ENCODE results near the gene MTMR1.
A peak's percentile ranks its signal among the peaks of the same experiment; 100 is the strongest.

MTMR1 gene

DNA sequence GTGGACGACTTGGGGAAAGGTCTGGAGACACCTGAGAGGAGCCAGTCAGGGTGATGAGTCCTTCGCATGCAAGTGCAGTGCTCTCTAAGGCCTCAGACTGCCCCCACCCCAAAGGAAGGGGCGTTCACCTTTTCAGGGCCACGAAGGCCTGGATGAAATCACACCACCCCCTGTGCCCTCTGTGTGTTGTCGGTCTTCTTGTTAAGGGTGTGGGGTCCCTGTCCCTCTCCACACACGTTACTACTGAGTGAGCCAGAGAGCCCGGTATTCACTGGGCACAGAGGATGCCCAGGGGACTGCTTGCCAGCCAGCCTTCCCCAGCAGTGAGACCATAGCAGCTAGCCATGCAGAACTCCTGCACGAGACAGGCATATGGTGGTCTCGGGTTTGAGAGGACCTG, 72.0 kb downstream of the MTMR1 start:
- no peak for DNase-seq (ENCODE audit: extremely low read depth, low read depth)
- TF ChIP-seq CTCF (IDR thresholded peaks at IDR 0.05; ENCODE audit: low read depth, low read length, missing control alignments): no peak
- H3K4me3 ChIP-seq (replicated peaks; ENCODE audit: low read depth, low read length): no peak overlapping the region

DNA sequence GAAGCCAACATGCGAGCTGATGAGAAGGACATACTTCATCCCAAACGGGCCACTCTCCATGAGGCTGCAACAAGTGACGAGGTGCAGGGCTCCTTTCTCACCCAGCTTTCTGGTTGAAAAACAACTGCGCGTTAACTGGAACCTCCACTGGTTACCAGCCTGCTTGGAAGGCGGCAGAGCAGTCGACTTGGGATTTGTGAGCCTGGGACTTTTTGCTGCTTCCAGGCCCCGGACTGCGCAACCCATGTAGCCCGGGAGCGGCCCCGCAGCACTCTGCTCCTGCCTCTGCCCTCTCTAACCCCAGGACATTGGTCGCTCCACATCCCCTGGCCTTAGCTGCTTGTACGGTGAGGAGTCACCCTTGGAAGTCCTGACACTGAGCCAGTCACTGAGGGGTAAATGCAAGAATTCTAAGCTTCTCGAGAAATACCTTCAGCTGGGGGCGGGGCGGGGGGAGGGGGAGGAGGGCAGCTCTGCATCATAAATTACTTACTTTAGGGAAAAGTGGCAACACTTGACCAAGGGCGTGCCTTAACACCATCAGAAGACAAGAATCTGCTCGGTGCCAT, 72.7 kb downstream of the MTMR1 start:
- TF ChIP-seq CTCF (IDR thresholded peaks at IDR 0.05; ENCODE audit: low read depth, low read length, missing control alignments): no peak
- H3K4me3 ChIP-seq (replicated peaks; ENCODE audit: low read depth, low read length): no peak overlapping the region
- no peak for DNase-seq (ENCODE audit: extremely low read depth, low read depth)

GRCh38 chrX:150766351-150767044, 73.3 kb downstream of the MTMR1 start:
- no peak overlapping the region for H3K4me3 ChIP-seq (replicated peaks; ENCODE audit: low read depth, low read length)
- DNase-seq (ENCODE audit: extremely low read depth, low read depth): no peak
- peak; percentile 11 for TF ChIP-seq CTCF (IDR thresholded peaks at IDR 0.05; ENCODE audit: low read depth, low read length, missing control alignments)

- DNase-seq (ENCODE audit: extremely low read depth, low read depth): peak; percentile 6
- TF ChIP-seq CTCF (IDR thresholded peaks at IDR 0.05; ENCODE audit: low read depth, low read length, missing control alignments): no peak
- H3K4me3 ChIP-seq (replicated peaks; ENCODE audit: low read depth, low read length): no peak overlapping the region
Measured at GRCh38 chrX:150767045-150767395, 73.8 kb downstream of the MTMR1 start.

DNA sequence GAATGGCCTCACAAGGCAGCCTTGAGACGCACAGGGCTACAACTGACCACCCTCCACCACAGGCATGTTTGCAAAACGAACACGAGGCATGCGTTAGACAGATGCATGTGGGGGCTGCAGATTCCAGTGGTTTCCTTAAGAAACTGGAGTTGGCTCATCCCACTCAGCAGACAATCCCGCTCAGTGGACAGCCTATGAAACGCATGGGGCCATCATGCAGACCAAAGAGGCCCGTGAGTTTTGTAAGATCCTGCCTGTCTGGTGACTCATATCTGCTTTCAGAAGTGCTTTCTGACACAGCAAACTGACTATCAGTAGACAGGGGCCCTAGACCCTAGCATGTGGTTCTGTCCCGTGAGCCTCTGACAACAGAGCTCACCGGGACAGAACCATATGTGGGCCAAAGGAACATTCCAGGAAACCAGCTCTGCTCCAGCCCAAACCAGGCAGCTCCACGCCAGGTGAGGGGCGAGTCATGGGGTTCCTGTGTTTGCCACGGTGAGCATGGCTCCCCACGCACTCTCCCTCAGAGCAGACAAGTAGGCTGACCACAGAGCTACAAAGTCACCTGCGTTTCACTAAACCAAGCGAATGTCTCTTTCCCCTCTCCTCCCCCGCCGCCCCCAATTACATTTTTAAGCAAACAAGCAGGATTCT, 74.4 kb downstream of the MTMR1 start:
- no peak overlapping the region for H3K4me3 ChIP-seq (replicated peaks; ENCODE audit: low read depth, low read length)
- DNase-seq (ENCODE audit: extremely low read depth, low read depth): peak; percentile 30
- no peak for TF ChIP-seq CTCF (IDR thresholded peaks at IDR 0.05; ENCODE audit: low read depth, low read length, missing control alignments)

- TF ChIP-seq CTCF (IDR thresholded peaks at IDR 0.05; ENCODE audit: low read depth, low read length, missing control alignments): no peak
- no peak overlapping the region for H3K4me3 ChIP-seq (replicated peaks; ENCODE audit: low read depth, low read length)
- no peak for DNase-seq (ENCODE audit: extremely low read depth, low read depth)
Measured at GRCh38 chrX:150768132-150768485, 74.9 kb downstream of the MTMR1 start.

Data from HFF-Myc (cell line).